Measurements from ENCODE around the gene DGCR6L.
"Not testable (repeated sequence)": the region's sequence is repeated elsewhere in the genome, so short reads cannot be mapped to it uniquely, and the experiment has no call there.

Gene DGCR6L

GRCh38 chr22:20305894-20306645 lies 13.8 kb downstream of the DGCR6L start (continued):
- no peak for TF ChIP-seq TSHZ2 (CRISPR knock-in tag; IDR thresholded peaks at IDR 0.05)
- no peak for TF ChIP-seq ZNF8 (CRISPR knock-in tag; IDR thresholded peaks at IDR 0.05)

GRCh38 chr22:20305230-20305893 lies 14.5 kb downstream of the DGCR6L start:
- ATAC-seq: not testable (repeated sequence)

- ATAC-seq: no peak
- no peak for TF ChIP-seq ZFP3 (CRISPR knock-in tag; IDR thresholded peaks at IDR 0.05)
- no peak for TF ChIP-seq CSDC2 (CRISPR knock-in tag; IDR thresholded peaks at IDR 0.05)
- no peak for TF ChIP-seq TOX (CRISPR knock-in tag; IDR thresholded peaks at IDR 0.05; ENCODE audit: borderline replicate concordance)
- TF ChIP-seq PATZ1 (CRISPR knock-in tag; IDR thresholded peaks at IDR 0.05; ENCODE audit: borderline replicate concordance): no peak
- TF ChIP-seq ZNF8 (CRISPR knock-in tag; IDR thresholded peaks at IDR 0.05): no peak
- no peak for TF ChIP-seq ZNF70 (CRISPR knock-in tag; IDR thresholded peaks at IDR 0.05)
- no peak for TF ChIP-seq RARB (CRISPR knock-in tag; IDR thresholded peaks at IDR 0.05)
These were observed 15.2 kb downstream of the DGCR6L start for GRCh38 chr22:20304646-20305045.

GRCh38 chr22:20303229-20303534 lies 16.7 kb downstream of the DGCR6L start:
- not testable (repeated sequence) for ATAC-seq

GRCh38 chr22:20302438-20303228 lies 17.2 kb downstream of the DGCR6L start:
- no peak for ATAC-seq
- TF ChIP-seq ZFP30 (CRISPR knock-in tag; IDR thresholded peaks at IDR 0.05) (no peak), ZNF8 (CRISPR knock-in tag; IDR thresholded peaks at IDR 0.05) (no peak), BACH2 (CRISPR knock-in tag; IDR thresholded peaks at IDR 0.05; ENCODE audit: borderline replicate concordance) (no peak), ESRRG (CRISPR knock-in tag; IDR thresholded peaks at IDR 0.05) (no peak), TOX (CRISPR knock-in tag; IDR thresholded peaks at IDR 0.05; ENCODE audit: borderline replicate concordance) (no peak), ISL1 (CRISPR knock-in tag; IDR thresholded peaks at IDR 0.05) (no peak), ZNF565 (CRISPR knock-in tag; conservative IDR thresholded peaks at IDR 0.05; ENCODE audit: low read depth) (no peak), GLIS3 (CRISPR knock-in tag; IDR thresholded peaks at IDR 0.05) (no peak), ZFP3 (CRISPR knock-in tag; IDR thresholded peaks at IDR 0.05) (no peak), TCF4 (CRISPR knock-in tag; IDR thresholded peaks at IDR 0.05; ENCODE audit: borderline replicate concordance) (no peak), RARB (CRISPR knock-in tag; IDR thresholded peaks at IDR 0.05) (no peak), SNAI2 (CRISPR knock-in tag; IDR thresholded peaks at IDR 0.05) (no peak), PPARA (CRISPR knock-in tag; IDR thresholded peaks at IDR 0.05; ENCODE audit: borderline replicate concordance) (no peak), CSRNP3 (CRISPR knock-in tag; IDR thresholded peaks at IDR 0.05) (no peak), TSHZ2 (CRISPR knock-in tag; IDR thresholded peaks at IDR 0.05) (no peak), PATZ1 (CRISPR knock-in tag; IDR thresholded peaks at IDR 0.05; ENCODE audit: borderline replicate concordance) (no peak), OSR1 (CRISPR knock-in tag; IDR thresholded peaks at IDR 0.05) (no peak), ZNF70 (CRISPR knock-in tag; IDR thresholded peaks at IDR 0.05) (no peak), CSDC2 (CRISPR knock-in tag; IDR thresholded peaks at IDR 0.05) (no peak), ZC3H10 (CRISPR knock-in tag; IDR thresholded peaks at IDR 0.05) (no peak)

Data from SK-N-SH treated with all-trans-retinoic acid at 6 μM for 48 hours (cell line).